HTR-8/SVneo (cell line): Measurements from ENCODE around the gene RAD9B.
"Not testable (repeated sequence)": the region's sequence is repeated elsewhere in the genome, so short reads cannot be mapped to it uniquely, and the experiment has no call there.

Experiments
- DNase-seq: peaks from one replicate; pipeline ENCODE4 v3.0.0; 2011; ENCODE audit warnings: low spot score, mixed read lengths; ENCODE audit not compliant: insufficient read length
- FAIRE-seq: peaks from 2 replicates; lab custom pipeline; 2011; peaks lifted over from hg19 to GRCh38; lab: Jason Lieb, UNC

RAD9B gene

DNA sequence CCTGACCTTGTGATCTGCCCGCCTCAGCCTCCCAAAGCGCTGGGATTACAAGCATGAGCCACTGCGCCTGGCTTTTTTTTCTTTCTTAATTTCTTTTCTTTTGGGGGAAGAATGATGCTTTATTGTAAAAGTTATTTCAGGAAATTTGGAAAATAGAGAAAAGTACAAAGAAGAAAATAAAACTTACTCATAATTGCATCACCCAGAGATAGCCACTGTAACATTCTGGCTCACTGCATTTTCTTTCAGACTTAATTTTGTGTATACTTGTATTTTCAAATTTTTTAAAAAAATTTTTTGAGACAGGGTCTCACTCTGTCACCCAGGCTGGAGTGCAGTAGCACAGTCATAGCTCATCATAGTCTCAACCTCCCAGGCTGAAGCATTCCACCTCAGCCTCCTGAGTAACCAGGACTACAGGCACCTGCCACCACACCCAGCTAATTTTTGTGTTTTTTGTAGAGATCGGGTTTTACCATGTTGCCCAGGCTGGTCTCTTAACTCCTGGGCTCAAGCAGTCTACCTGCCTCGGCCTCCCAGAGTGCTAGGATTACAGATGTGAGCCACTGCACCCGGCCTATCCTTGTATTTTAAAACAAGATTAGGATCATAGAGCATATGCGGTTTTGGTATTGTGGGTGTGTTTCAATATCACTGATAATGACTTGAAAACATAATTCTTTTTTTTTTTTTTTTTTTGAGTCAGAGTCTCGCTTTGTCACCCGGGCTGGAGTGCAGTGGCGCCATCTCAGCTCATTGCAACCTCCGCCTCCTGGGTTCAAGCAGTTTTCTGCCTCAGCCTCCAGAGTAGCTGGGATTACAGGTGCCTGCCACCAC, 19.0 kb downstream of the RAD9B start:
- FAIRE-seq, DNase-seq: not testable (repeated sequence)

DNA sequence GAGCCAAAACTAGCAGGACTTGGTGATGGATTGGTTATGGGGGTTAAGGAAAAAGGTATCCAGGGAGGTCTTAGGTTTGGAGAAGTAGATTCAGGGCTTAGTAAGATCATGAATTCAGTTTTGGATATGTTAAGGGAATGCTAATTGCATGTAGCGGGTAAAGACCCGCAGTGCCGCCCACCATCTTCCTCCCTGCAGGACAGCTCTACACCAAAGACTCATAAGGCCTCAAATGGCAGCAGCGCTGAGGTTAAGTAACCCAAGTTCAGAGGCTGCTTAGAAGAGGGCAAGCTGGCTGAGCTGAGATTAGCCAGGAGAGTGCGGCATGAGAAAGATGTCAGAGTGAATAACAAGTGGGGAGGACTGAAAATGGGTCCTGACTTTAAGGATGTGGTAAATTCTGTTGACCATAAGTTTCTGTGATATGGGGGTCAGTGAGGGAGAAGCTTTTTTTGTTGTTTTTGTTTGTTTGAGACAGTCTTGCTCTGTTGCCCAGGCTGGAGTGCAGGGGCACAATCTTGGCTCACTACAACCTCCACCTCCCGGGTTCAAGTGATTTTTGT, 26.2 kb downstream of the RAD9B start:
- FAIRE-seq, result no peak

DNA sequence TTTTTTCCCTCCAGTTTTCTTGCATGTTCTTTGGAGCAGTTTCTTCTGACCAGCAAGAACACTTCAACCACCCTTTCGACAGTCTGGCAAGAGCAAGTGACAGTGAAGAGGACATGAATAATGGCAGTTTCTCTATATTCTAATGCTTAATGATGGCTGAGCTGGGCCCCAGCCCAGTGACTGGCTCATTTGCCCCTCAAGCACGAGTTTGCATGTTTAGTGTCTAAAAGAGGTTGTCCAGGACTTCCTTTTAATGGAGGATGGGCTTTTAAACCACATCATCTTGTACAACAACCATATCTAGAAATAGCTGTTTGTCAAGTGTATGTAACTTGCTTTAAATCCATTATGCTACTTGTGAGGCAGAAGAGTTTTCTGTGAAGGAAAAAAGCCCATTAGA, 28.4 kb downstream of the RAD9B start:
- FAIRE-seq (no peak), DNase-seq (no peak)

More for the DNA sequence above, 26.2 kb downstream of the RAD9B start:
- no peak for DNase-seq

DNA sequence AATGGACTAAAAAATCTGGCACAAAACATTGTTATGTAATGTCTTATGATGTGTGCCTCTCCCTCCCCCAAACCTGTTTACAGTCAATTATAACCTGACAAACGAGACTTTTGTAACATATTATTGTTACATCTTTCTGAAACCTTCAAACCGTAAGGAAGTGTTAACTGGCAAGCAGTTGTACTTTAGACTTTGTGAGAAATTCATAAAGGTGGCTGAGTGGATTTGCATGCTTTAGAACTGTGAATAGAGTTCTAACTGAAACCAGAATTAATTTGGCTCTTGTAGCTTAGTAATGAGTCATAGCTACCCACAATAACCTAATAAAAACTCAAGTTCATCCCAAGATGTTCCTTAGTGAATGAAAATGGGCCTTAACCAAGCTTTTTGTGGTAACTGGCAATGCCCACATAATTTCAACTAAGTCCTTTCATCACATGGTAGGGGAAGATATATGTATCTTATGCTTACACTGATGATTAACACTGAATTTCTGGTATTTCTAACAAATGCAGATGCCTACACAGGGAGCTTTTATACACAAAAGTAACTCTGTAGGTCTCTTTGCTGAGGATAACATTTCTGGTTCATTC, 29.7 kb downstream of the RAD9B start:
- FAIRE-seq (no peak), DNase-seq (no peak)

DNA sequence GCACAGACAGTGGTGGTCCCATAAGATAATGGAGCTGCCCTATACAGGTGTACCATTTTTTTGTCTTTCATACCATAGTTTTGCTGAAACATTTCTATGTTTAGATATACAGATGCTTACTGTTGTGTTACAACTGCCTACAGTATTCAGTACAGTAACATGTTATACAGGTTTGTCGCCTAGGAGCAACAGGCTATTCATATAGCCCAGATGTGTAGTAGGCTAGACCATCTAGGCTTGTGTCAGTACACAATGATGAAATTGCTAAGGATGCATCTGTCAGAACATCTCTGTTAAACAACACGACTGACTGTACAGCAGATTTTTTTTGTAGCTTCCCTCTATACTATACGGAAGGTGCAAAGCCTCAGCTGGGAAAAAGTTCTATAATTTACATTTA, 30.5 kb downstream of the RAD9B start:
- DNase-seq (no peak), FAIRE-seq (no peak)

DNA sequence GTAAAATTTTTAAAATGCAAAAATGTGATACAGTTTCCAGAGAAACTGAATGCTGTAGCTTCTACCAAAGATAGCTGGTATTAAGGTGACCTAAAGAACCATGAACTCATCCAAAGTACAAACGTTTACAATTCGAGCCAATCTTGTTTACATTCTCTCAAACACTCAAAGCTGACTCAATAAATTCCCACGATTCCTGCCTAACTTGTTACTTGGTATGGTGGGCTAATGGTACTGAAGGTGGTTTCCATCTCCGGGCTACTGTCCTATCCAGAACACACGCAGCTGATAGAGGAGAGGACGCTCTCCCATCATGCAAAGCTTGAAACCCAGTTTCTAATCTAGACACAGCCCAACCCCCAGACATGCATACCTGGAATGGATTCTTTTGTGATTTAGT, 31.5 kb downstream of the RAD9B start:
- FAIRE-seq (no peak), DNase-seq (no peak)

DNA sequence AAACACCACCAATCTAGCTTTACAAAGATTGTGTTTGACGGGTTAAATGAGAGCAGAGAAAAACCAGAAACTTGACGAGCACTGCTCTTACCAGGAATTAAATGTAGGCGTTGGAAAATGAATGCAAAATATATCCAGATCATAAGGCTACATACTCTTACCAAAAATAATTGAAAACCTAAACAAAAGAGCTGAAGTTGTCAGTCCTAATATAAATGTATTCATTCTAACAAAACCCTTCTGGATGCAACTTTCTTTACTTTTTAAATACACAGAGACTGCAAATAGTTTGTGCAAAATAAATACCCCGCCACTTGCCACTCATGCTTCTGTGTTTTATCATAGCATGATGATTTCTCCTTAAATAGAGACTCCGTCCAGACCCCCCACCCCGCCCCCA, 32.7 kb downstream of the RAD9B start:
- no peak for FAIRE-seq
- no peak for DNase-seq

DNA sequence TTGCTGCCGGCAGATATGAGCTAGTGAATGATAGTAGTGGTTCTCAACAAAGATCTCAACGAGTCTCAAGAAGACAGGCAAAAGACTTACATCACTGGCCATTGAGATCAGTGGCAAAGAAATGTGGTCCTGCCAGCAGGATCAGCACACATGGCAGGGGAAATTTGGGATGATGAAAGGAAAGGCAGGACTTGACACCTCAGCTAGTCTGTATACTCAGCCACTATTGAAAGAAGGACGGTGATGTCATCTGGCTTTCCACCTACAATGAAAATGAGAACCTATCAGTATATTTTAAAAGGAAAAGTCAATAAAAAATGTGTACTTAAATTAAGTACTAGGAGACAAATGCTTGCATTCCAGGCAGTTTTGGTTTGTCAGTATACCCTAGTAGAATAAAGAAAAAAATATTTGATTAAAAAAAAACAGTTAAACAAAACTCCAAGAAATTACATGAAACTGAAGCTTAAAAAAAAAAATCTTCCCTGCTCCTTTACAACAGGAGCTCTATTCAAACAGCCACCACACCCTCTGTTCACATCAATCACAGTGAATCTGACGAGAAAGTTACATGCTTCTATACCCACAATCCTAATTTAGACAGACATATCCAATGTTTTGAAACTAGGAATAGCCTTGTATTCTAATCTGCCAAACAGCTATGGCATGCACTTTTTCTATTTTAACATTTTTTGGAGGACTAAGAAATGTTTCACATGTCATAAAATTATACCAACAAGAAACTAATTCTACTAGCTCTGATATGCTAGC, 34.9 kb downstream of the RAD9B start:
- DNase-seq (no peak), FAIRE-seq (no peak)

DNA sequence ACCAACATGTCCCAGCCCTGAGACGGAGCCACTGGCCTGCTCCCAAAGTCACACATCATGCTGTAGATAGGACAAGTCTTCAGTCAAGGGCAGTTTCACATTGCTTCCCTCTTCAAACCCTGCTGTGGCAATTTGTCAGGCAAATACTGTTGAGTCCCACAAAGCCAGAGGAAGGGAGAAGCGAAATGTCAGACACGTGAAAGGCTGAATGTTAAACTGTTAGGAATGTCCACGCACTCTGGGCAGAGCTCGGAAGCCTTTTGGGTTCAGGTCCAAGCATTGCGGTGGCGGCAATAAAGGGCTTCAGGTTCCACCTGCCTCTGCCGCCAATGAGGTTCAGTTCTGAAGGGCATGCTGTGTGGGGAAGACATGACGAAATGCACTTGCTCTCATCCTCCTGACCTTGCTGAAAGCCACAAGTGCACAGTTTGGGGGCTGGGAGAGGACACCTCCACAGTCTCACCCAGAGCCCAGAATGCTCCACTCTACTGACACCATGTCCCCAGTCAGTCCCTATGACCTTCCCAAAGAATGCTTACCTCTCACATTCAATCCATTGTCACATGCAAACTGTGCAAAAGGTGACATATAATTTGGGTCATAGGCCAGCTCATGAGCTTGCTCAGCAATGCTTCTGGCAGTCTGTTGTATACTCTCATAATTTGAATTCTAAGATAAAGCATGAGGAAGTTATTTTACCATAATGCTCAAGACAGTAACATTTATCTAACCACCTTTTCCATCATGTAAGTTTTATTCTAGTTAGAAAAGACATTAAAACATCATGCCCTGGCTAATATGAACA, 35.7 kb downstream of the RAD9B start:
- DNase-seq (no peak), FAIRE-seq (no peak)

DNA sequence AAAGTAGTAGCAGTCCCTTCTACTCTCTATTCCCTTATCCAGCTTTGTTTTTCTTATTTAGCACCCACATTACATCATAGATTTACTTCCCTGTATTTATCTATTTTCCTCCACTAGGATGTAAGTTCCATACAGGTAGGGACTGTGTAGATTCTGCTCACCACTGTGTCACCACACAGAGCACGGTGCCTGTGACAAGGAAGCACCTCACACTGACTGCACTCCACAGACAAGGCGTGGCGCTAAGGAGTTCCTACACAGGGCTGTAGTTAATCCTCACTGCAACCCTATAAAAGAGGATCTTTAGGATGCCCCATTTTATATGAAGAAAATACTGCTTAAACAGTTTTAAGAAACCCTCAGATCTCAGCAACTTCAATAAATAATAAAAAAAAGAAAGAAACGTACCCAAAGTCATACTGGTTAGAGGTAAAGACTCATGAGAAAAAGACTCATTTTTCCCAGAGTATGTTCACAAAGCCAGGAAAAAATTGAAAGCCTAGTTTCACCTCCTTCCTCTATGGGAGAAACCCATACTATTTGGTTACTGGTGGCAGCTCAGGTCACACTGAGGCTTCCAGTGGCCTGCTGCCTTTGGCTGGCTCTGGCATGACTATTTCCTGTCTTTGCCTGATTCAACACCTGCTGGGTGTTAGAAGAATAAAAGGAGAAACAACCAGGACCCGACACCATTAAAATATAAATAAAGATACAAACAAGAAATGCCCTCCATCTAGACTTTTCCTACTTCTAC, 36.9 kb downstream of the RAD9B start:
- DNase-seq (no peak), FAIRE-seq (no peak)

DNA sequence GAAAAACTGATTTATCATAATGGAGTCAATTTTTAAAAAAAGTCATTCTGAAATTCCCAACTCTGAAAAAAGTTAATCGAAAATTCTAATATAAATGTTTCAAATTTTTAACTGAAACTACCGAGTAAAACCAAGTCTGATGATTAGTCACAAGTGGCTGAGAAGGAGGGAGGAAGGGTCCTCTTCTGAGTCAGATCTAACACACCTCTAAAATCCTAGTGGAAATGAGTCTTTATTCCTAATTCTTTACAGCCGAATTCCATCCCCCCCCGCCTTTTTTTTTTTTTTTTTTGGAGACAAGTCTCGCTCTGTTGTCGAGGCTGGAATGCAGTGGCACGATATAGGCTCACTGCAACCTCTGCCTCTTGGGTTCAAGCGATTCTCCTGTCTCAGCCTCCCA, 37.9 kb downstream of the RAD9B start:
- DNase-seq (no peak), FAIRE-seq (no peak)

DNA sequence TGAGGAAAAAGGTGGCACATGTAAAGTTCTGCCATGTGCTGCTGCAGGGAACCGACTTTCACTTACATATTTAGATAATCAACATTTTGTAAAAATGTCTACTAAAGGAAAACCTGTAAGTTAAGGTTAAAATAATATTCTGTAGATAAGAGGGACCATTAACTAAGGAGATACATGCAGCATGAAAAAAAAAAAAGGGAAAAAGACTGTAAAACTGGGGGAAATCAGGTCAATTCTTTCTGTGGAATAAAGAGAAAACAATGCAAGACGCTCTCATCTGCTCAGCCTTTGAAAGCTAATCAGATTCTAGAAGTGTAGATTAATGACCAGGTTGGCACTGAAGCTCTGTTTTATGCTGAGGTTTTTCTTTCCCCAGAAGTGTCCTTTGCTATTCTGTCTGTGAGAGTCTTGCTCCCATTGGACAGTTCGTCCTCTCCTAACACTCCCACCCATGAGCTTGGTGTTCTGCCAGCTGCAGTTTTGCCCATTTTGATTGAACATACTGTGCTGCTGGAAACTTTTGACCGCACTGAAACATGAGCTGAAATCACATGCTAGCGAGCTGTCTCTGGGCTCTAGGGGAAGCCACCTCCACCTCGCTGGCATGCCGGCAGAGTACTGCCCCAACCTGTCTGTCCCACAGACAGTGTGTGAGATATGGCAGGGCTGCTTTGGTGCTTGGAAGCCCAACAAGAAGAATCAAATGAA, 41.3 kb downstream of the RAD9B start:
- DNase-seq, result no peak
- FAIRE-seq, result no peak

DNA sequence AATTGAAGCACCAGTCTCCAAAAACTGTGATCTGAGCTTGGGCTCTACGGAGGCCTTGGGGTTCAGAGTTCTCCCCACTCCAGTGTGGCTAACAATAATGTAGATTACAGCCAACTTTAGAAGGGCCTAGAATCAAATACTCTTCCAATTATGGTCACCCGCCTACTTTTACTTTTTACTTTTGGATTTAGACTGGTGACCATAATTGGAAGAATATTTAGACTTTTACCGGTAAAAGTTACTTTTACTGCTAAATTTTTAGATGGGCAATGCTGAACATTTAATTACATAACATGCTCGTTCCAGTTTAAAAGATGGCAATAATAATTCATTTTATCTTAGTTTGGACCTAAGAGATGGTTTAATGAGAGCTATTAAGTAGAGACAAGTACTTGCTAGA, 41.8 kb downstream of the RAD9B start:
- FAIRE-seq (no peak), DNase-seq (no peak)

DNA sequence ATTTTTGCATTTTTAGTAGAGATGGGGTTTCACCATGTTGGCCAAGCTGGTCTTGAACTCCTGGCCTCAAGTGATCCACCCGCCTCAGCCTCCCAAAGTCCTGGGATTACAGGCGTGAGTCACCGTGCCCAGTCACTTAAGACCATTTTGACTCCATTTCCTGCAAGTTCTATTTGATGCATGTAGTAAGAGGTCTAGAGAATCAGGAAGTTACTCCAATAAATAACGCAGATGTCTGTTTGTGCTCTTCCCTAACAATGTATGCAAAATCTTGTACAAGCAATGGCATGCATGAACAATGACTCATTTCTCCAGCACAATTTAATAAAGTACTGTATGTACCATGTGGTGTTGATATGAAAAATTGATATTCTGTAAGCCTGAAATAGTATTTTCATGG, 43.1 kb downstream of the RAD9B start:
- FAIRE-seq, result not testable (repeated sequence)
- peak; percentile 74 for DNase-seq

DNA sequence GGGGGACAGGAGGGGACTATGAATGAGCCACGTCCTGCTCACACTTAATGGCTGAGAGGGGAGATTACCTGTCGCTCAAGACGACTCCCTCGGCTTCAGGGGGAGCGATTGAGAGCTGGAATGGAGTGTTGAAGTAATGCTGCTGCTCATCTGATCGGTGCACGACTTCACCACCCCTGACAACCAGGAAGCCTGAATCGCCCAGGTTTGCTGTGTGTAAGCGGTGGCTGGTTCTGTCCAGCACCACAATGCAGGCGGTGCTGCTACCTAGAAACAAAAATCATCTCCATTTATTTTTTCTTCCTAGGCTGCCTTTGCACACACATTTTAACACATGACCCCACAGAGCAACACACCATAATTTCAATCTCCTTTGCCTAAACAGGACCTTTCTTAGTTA, 43.7 kb downstream of the RAD9B start:
- no peak for FAIRE-seq
- DNase-seq, result no peak

DNA sequence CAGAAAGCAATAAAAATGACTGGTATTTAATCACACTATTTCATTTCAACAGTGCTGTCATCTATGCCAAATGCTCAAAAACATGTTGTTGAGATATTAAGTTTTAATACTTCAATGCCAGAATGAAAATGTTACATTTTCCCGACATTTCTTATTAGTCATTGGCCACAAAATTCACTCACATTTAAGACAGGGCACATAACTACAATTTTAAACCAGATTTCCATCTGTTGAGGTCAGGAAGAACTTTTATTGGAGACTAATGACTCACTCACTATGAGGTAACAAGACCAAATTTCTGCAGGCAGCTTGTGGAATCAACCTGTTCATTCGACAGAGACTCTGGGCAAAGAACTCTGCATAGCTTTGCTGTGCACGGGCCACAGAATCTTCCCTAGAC, 44.2 kb downstream of the RAD9B start:
- peak; percentile 71 for DNase-seq
- no peak for FAIRE-seq

DNA sequence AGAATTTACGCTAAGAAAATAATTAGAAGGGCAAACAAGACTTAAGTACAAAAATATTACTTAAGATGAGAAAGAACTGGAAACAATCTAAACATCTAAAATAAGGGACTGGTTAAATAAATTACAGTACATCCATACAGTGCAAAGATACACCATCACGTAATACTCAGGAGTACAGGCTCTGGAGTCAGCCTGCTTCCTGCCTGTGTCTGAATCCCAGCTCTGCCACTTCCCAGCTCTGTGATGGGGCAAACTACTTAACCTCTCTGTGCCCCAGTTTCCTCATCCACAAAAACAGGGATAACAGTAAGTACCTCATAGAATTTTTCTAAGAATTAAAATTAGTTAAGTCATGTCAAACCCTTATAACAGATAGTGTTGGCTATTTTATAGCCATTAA, 45.0 kb downstream of the RAD9B start:
- DNase-seq (no peak), FAIRE-seq (no peak)

DNA sequence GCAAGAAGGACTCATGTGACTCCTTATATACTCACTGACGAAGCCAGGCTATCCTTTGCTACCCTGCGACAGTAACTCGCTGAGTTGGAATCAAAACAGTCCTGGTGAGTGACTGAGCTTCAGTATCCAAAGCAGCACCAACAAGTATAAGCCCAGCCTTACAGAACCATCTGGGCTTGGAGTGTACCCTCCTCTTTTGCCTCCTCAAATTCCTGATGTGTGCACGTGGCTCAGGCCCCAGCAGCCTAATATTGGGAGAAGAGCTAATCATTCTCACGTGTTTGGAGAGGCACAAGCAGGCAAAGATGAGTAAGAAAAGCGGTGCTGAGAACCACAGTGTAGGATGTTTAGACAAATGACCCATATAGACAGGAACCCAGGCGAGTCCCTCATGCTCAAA, 46.5 kb downstream of the RAD9B start:
- no peak for FAIRE-seq
- DNase-seq, result no peak

DNA sequence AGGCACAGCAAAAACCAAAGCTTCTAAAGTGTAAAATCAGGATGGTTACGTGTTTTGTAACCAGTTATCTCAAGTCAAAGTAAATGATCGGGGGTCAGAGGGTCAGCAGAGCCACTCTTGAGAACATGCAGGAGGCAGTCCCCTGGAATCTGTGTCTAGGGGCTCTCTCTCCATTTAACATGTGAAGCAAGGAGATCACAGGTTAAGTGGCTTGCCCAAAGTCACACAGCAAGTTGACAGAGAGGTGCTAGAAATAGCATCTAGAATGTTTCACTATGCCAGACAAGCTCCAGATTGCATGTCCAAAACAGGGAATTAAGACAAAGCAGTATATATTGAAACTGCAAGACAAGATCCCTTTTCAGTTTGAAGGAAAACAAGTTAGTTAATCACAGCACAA, 47.6 kb downstream of the RAD9B start:
- DNase-seq (no peak), FAIRE-seq (no peak)
